ENCODE data around the gene PIK3R1. TPM values are rescaled to one million over a fixed set of nuclear protein-coding genes. Genes with fewer than 3 reads are reported as not detected.

PIK3R1 gene
- 13.3 and 13.6 TPM in 2 replicates for total RNA-seq

GRCh38 chr5:68215208-68215897 lies at the start of gene PIK3R1:
PIK3R1 (plus strand) TSS chr5:68215756; CDS start chr5:68226676, 10,920 bp downstream.

All from mammary microvascular endothelial cell (primary cell).